Naive B cell (primary cell): ENCODE results near the gene SYS1. TPM values are rescaled to one million over a fixed set of nuclear protein-coding genes. Genes with fewer than 3 reads are reported as not detected.

Source experiments
- ATAC-seq, 2 donors: fragments of 150-1000 bp; cut with Tn5 transposase; 2 replicates each; pipeline ENCODE4 v1.10.0; 2021; ENCODE audit warnings: low read depth in 2 of 2, mild to moderate bottlenecking in 2 of 2, moderate library complexity in 2 of 2
- DNase-seq: peaks from one replicate; pipeline ENCODE4 v3.0.0; 2022
- H3K27ac Mint-ChIP-seq, 6 donors: one replicate each; pipeline ENCODE4 v1.8.0; 2020 to 2022; ENCODE audit warnings: mild to moderate bottlenecking in 6 of 6, mixed read lengths in 6 of 6, moderate library complexity in 5 of 6, inconsistent platforms in 2 of 6
- H3K27me3 Mint-ChIP-seq, 3 donors: one replicate each; pipeline ENCODE4 v1.8.0; 2021 to 2022; ENCODE audit warnings: mixed read lengths in 3 of 3, mild to moderate bottlenecking in 1 of 3
- H3K36me3 Mint-ChIP-seq, 2 donors: one replicate each; pipeline ENCODE4 v1.8.0; 2020 to 2022; ENCODE audit warnings: mixed read lengths in 2 of 2, inconsistent platforms in 1 of 2, mild to moderate bottlenecking in 1 of 2
- H3K4me1 Mint-ChIP-seq, 3 donors: one replicate each; pipeline ENCODE4 v1.8.0; 2020 to 2022; ENCODE audit warnings: mixed read lengths in 3 of 3, inconsistent platforms in 1 of 3, mild to moderate bottlenecking in 1 of 3, moderate library complexity in 1 of 3
- H3K4me3 Mint-ChIP-seq, 8 donors: one replicate each; pipeline ENCODE4 v1.8.0; 2020 to 2022; ENCODE audit warnings: mild to moderate bottlenecking in 8 of 8, mixed read lengths in 8 of 8, moderate library complexity in 8 of 8, inconsistent platforms in 2 of 8
- H3K9me3 Mint-ChIP-seq, 7 donors: one replicate each; pipeline ENCODE4 v1.8.0; 2020 to 2022; ENCODE audit warnings: mixed read lengths in 7 of 7, mild to moderate bottlenecking in 5 of 7, inconsistent platforms in 2 of 7, moderate library complexity in 1 of 7
- polyA plus RNA-seq, 6 donors: library from polyadenylated mRNA; unstranded; fragments of 300-500 nt; fragmentation: Illumina TruSeq; gene quantifications; one replicate each; pipeline ENCODE4 v1.2.3, GENCODE V29; 2021; ENCODE audit warnings: low read depth in 6 of 6

The SYS1 gene
- polyA plus RNA-seq, 6 donors from 2014 or later, result 16.3 to 37.7 (median 36.1) TPM

- peaks cover 7 to 8% of the 10 kb centered on the region in 2 donors for H3K36me3 Mint-ChIP-seq
Observed at GRCh38 chr20:45367126-45367525, 4.2 kb downstream of the SYS1 start.

GRCh38 chr20:45368221-45368980 lies 5.4 kb downstream of the SYS1 start:
- DNase-seq (peak; percentile 92), ATAC-seq (peak; percentile 88 to 91)
- Mint-ChIP-seq H3K36me3 (peaks cover 7 to 8% of the 10 kb centered on the region in 2 donors), H3K9me3 (no peaks in the 10 kb centered on the region), H3K27ac (peak overlapping the region; percentile 68 to 99 (median 98)), H3K4me1 (peaks cover 66 to 91% (median 88%) of the 10 kb centered on the region in 3 donors), H3K27me3 (no peaks in the 10 kb centered on the region), H3K4me3 (peak overlapping the region; percentile 64 to 92 (median 80))

More at GRCh38 chr20:45367126-45367525, 4.2 kb downstream of the SYS1 start:
- Mint-ChIP-seq H3K9me3 (no peaks in the 10 kb centered on the region), H3K4me3 (peak overlapping the region; percentile 35 to 92 (median 78)), H3K27me3 (no peaks in the 10 kb centered on the region), H3K27ac (peak overlapping the region; percentile 51 to 99 (median 98)), H3K4me1 (peaks cover 70 to 90% (median 85%) of the 10 kb centered on the region in 3 donors)
- no peak for DNase-seq
- no peak for ATAC-seq

- Mint-ChIP-seq H3K4me3 (peak overlapping the region in 2 of 8 donors; percentile 36 to 61), H3K4me1 (peaks cover 58 to 87% (median 80%) of the 10 kb centered on the region in 3 donors), H3K27me3 (no peaks in the 10 kb centered on the region), H3K36me3 (peaks cover 7 to 12% of the 10 kb centered on the region in 2 donors), H3K9me3 (no peaks in the 10 kb centered on the region), H3K27ac (peak overlapping the region in 3 of 6 donors; percentile 74 to 97 (median 85))
- no peak for DNase-seq
- no peak for ATAC-seq
Observed at GRCh38 chr20:45370571-45371160, 7.7 kb downstream of the SYS1 start.

- Mint-ChIP-seq H3K27ac (peak overlapping the region in 4 of 6 donors; percentile 41 to 97 (median 79)), H3K9me3 (no peaks in the 10 kb centered on the region), H3K27me3 (no peaks in the 10 kb centered on the region), H3K36me3 (peaks cover 0 to 5% of the 10 kb centered on the region in 2 donors), H3K4me1 (peaks cover 48 to 73% (median 68%) of the 10 kb centered on the region in 3 donors), H3K4me3 (peak overlapping the region in 5 of 8 donors; percentile 45 to 83 (median 78))
- no peak for ATAC-seq
- no peak for DNase-seq
Observed at GRCh38 chr20:45372241-45372640, 9.3 kb downstream of the SYS1 start.

GRCh38 chr20:45372646-45373352 lies 9.8 kb downstream of the SYS1 start:
- H3K9me3 Mint-ChIP-seq, result no peaks in the 10 kb centered on the region
- H3K36me3 Mint-ChIP-seq, result peaks cover 0 to 5% of the 10 kb centered on the region in 2 donors
- peak overlapping the region; percentile 78 to 94 (median 90) for H3K4me3 Mint-ChIP-seq
- ATAC-seq (no peak), DNase-seq (no peak)
- H3K27me3 Mint-ChIP-seq, result no peaks in the 10 kb centered on the region
- H3K4me1 Mint-ChIP-seq, result peaks cover 42 to 67% (median 62%) of the 10 kb centered on the region in 3 donors
- H3K27ac Mint-ChIP-seq, result peak overlapping the region; percentile 41 to 97 (median 95)

GRCh38 chr20:45373353-45374100 lies 10.6 kb downstream of the SYS1 start:
- Mint-ChIP-seq H3K4me1 (peaks cover 35 to 62% (median 60%) of the 10 kb centered on the region in 3 donors), H3K27ac (peak overlapping the region; percentile 38 to 97 (median 94))

GRCh38 chr20:45374101-45374467 lies 11.1 kb downstream of the SYS1 start:
- peak overlapping the region; percentile 78 to 94 (median 90) for H3K4me3 Mint-ChIP-seq
- H3K27me3 Mint-ChIP-seq, result no peaks in the 10 kb centered on the region
- ATAC-seq (no peak), DNase-seq (no peak)
- peaks cover 0 to 5% of the 10 kb centered on the region in 2 donors for H3K36me3 Mint-ChIP-seq
- H3K27ac Mint-ChIP-seq, result peak overlapping the region in 4 of 6 donors; percentile 92 to 97 (median 95)
- H3K9me3 Mint-ChIP-seq, result no peaks in the 10 kb centered on the region
- peaks cover 29 to 60% (median 54%) of the 10 kb centered on the region in 3 donors for H3K4me1 Mint-ChIP-seq

More at GRCh38 chr20:45373353-45374100, 10.6 kb downstream of the SYS1 start:
- DNase-seq, result peak; percentile 78
- ATAC-seq, result peak; percentile 86 to 91
- no peaks in the 10 kb centered on the region for H3K9me3 Mint-ChIP-seq
- H3K36me3 Mint-ChIP-seq, result peaks cover 0 to 5% of the 10 kb centered on the region in 2 donors
- H3K4me3 Mint-ChIP-seq, result peak overlapping the region; percentile 78 to 94 (median 90)
- no peaks in the 10 kb centered on the region for H3K27me3 Mint-ChIP-seq

GRCh38 chr20:45374966-45375365 lies 12.0 kb downstream of the SYS1 start:
- H3K36me3 Mint-ChIP-seq, result peaks cover 5% of the 10 kb centered on the region in 2 donors
- peak overlapping the region in 1 of 8 donors; percentile 36 for H3K4me3 Mint-ChIP-seq
- peaks cover 29 to 58% (median 47%) of the 10 kb centered on the region in 3 donors for H3K4me1 Mint-ChIP-seq
- H3K27ac Mint-ChIP-seq, result peak overlapping the region in 2 of 6 donors; percentile 53 to 95
- DNase-seq (no peak), ATAC-seq (no peak)
- H3K27me3 Mint-ChIP-seq, result no peaks in the 10 kb centered on the region
- H3K9me3 Mint-ChIP-seq, result no peaks in the 10 kb centered on the region

- DNase-seq (no peak), ATAC-seq (no peak)
- peaks cover 10 to 15% of the 10 kb centered on the region in 2 donors for H3K36me3 Mint-ChIP-seq
- no peaks in the 10 kb centered on the region for H3K27me3 Mint-ChIP-seq
- H3K4me3 Mint-ChIP-seq, result no peak overlapping the region
- H3K9me3 Mint-ChIP-seq, result peaks cover 0 to 2% (median 0%) of the 10 kb centered on the region in 7 donors
- H3K4me1 Mint-ChIP-seq, result peaks cover 9 to 37% (median 25%) of the 10 kb centered on the region in 3 donors
- no peak overlapping the region for H3K27ac Mint-ChIP-seq
Observed at GRCh38 chr20:45377269-45377668, 14.3 kb downstream of the SYS1 start.

GRCh38 chr20:45378191-45378590 lies 15.2 kb downstream of the SYS1 start, which contains the start of gene TP53TG5:
Gene TP53TG5 (minus strand): TSS chr20:45378325. CDS start chr20:45378236, 89 bp downstream.
- no peak for ATAC-seq
- H3K4me3 Mint-ChIP-seq, result peak within 1 kb of the TSS in 2 of 8 donors; percentile 54 to 60
- H3K27ac Mint-ChIP-seq, result peak within 1 kb of the TSS in 2 of 6 donors; percentile 42 to 85
- H3K9me3 Mint-ChIP-seq, result peaks cover 0 to 2% (median 0%) of the 10 kb centered on the region in 7 donors
- peaks cover 10 to 15% of the 10 kb centered on the region in 2 donors for H3K36me3 Mint-ChIP-seq
- H3K27me3 Mint-ChIP-seq, result no peaks in the 10 kb centered on the region
- H3K4me1 Mint-ChIP-seq, result peaks cover 4 to 27% (median 17%) of the 10 kb centered on the region in 3 donors
- DNase-seq, result no peak

GRCh38 chr20:45387274-45387673 lies 24.3 kb downstream of the SYS1 start:
- Mint-ChIP-seq H3K4me1 (peaks cover 5 to 13% (median 8%) of the 10 kb centered on the region in 3 donors), H3K4me3 (no peak overlapping the region), H3K27me3 (no peaks in the 10 kb centered on the region), H3K36me3 (peaks cover 12% of the 10 kb centered on the region in 2 donors), H3K27ac (no peak overlapping the region), H3K9me3 (peaks cover 0 to 4% (median 3%) of the 10 kb centered on the region in 7 donors)
- DNase-seq (no peak), ATAC-seq (no peak)

GRCh38 chr20:45390931-45391330 lies 28.0 kb downstream of the SYS1 start:
- H3K27me3 Mint-ChIP-seq, result no peaks in the 10 kb centered on the region
- DNase-seq (no peak), ATAC-seq (no peak)
- no peak overlapping the region for H3K27ac Mint-ChIP-seq
- H3K4me1 Mint-ChIP-seq, result peaks cover 5 to 13% (median 8%) of the 10 kb centered on the region in 3 donors
- H3K4me3 Mint-ChIP-seq, result no peak overlapping the region
- H3K9me3 Mint-ChIP-seq, result peaks cover 0 to 5% (median 3%) of the 10 kb centered on the region in 7 donors
- H3K36me3 Mint-ChIP-seq, result peaks cover 12 to 17% of the 10 kb centered on the region in 2 donors
